PC-3 (cell line): ENCODE results near the gene CLECL1.

Experiments used
- CTCF ChIP-seq: fragments of 300-600 bp; sonication (generic); conservative IDR thresholded peaks from 2 replicates; pipeline ENCODE4 v1.5.1; 2017; ENCODE audit warnings: antibody characterized with exemption, low read depth, mild to moderate bottlenecking, low read length
- EZH2 ChIP-seq: fragments of 300-600 bp; sonication (generic); IDR thresholded peaks from one replicate; pipeline ENCODE4 v1.6.1; 2017; ENCODE audit warnings: antibody characterized with exemption, mild to moderate bottlenecking, low read length; ENCODE audit not compliant: unreplicated experiment
- EZH2phosphoT487 ChIP-seq: fragments of 300-600 bp; sonication (generic); IDR thresholded peaks from 2 replicates; pipeline ENCODE4 v1.6.1; 2018; ENCODE audit warnings: mild to moderate bottlenecking, antibody characterized with exemption, low read length, borderline replicate concordance

GRCh38 chr12:9731393-9731792 is 1.5 kb downstream of the CLECL1 start:
- no peak for TF ChIP-seq CTCF
- TF ChIP-seq EZH2 = no peak
- no peak for TF ChIP-seq EZH2phosphoT487
